GM10266 (cell line): ENCODE data around the gene KCNJ6.
"Not testable (repeated sequence)": the region's sequence is repeated elsewhere in the genome, so short reads cannot be mapped to it uniquely, and the experiment has no call there.

Source experiments
- DNase-seq: peaks from one replicate; pipeline ENCODE4 v3.0.0; 2012; ENCODE audit errors: extremely low spot score
- TF ChIP-seq, protein P1 (sequence below): IDR thresholded peaks from 2 replicates; pipeline ENCODE4 v1.5.1; 2012; ENCODE audit warnings: mild to moderate bottlenecking, low read depth; ENCODE audit not compliant: control insufficient read depth, insufficient read depth; ENCODE audit errors: missing control alignments

The KCNJ6 gene

DNA sequence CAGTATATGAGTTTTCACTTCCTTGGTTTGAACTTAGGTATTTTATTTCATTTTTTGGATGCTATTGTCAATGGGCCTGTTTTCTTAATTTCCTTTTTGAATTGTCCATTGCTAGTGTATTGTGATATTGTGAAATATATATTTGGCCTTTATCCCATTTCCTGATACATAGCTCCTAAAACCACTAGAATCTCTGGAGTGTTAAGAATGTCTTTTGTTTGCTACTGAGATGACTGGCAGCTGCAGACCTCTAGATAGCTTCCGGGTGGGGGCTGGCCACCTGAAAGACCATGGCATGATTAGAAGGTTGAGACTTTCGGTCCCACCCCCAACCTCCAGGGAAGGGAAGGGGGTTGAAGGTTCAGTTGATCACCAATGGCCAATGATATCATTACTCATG lies 245.4 kb downstream of the KCNJ6 start:
- TF ChIP-seq, protein P1, sequence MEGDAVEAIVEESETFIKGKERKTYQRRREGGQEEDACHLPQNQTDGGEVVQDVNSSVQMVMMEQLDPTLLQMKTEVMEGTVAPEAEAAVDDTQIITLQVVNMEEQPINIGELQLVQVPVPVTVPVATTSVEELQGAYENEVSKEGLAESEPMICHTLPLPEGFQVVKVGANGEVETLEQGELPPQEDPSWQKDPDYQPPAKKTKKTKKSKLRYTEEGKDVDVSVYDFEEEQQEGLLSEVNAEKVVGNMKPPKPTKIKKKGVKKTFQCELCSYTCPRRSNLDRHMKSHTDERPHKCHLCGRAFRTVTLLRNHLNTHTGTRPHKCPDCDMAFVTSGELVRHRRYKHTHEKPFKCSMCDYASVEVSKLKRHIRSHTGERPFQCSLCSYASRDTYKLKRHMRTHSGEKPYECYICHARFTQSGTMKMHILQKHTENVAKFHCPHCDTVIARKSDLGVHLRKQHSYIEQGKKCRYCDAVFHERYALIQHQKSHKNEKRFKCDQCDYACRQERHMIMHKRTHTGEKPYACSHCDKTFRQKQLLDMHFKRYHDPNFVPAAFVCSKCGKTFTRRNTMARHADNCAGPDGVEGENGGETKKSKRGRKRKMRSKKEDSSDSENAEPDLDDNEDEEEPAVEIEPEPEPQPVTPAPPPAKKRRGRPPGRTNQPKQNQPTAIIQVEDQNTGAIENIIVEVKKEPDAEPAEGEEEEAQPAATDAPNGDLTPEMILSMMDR: no peak
- DNase-seq: no peak

DNA sequence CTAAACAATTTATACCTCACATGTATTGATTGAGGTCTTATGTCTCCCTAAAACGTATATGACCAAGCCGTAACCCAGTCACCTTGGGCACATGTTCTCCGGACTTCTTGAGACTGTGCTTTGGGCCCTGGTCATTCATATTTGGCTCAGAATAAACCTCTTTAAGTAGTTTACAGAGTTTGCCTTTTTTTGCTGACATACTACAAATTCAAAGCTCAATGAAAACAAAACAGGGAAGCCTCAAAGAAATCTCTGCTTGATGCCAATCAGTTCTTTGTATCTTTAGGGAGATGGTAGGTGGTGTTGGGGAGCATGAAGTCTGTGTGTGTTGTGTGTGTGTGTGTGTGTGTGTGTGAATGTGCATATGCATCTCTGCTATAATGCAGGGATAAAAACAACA lies 247.0 kb downstream of the KCNJ6 start:
- TF ChIP-seq, protein P1: no peak
- no peak for DNase-seq

DNA sequence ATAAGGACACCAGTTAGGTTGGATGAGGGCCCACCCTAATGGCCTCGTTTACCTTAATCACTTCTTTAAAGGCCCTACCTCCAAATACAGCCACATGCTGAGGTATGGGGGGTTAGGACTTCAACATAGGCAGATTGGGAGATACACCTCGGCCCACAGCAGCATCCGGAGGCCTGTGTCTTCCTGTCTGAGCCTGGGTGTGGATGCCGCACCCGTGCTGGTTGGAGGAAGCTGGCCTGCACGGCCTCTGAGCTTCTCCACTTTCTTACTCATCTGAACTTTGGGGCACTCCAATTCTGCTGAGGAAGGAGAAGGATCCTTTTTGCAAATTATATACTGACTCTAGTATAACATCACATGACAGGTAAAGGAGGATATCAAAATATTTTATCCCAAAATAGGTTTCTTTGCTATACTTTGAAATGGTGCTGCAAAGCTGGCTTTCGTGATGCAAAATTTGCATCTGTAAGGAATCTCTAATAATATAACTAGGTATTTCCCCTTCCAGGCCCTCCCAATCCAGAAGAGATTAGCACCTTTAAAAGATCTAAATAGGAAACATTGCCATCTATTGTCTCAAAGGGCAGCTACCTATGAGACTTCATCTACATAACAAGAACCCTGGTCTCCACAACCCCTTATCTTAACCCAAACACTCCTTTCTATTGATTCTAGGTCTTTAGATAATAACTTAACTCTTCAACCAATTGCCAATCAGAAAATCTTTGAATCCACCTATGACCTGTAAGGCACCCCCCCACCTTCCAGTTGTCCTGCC lies 247.6 kb downstream of the KCNJ6 start:
- TF ChIP-seq, protein P1: no peak
- no peak for DNase-seq

DNA sequence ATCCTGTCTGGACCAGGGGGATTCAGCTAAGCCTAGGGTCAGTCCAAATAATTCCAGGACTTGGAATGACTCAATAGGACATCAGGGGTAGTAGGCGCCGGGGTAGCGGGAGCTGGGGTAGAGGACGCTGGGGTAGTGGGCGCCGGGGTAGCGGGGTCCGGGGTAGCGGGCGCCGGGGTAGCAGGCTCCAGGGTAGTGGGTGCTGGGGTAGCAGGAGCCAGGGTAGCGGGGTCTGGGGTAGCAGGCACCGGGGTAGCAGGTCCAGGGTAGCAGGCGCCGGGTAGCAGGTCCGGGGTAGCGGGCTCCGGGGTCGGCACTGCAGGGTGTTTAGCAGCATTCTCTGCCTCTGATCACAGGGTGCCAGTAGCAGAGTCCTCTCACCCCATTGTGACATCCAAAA lies 248.9 kb downstream of the KCNJ6 start:
- TF ChIP-seq, protein P1: no peak
- DNase-seq: no peak

DNA sequence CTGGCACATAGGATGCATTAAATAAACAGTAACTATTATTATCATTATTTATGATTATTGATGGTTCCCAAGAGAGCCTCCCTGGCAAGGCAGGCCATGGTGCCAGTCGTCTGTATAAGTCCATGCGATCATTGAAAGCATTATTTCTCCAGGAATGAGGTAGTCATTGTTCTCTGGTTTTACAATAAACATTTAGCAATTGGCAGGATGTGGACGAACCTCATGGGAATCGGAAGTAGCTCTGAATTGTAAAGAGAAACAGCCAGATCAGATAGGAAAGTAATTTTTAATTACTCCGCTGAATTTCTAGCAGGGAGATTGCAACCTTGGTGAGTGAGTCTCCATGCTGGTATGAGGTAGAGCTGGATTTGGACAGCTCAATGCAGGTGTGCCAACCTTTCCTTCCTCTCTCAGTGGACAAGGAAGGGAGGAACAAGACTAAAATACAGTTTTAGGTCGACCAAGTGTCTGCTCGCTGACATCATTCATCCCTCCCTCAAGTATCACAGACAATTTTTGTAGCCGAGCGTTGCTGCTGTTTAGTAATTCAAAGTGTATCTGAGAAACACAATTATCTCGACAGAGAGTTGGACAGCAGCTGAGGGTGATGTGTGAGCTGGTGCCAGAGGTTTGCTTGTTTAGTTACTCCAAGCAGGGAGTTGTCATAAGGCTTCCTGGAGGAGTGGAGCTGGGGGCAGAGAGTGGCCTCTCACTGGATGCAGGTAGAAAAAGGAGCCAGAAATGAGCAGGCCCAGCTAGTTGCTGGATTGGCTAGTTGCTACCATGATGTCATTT lies 250.8 kb downstream of the KCNJ6 start:
- no peak for DNase-seq
- TF ChIP-seq, protein P1: no peak

DNA sequence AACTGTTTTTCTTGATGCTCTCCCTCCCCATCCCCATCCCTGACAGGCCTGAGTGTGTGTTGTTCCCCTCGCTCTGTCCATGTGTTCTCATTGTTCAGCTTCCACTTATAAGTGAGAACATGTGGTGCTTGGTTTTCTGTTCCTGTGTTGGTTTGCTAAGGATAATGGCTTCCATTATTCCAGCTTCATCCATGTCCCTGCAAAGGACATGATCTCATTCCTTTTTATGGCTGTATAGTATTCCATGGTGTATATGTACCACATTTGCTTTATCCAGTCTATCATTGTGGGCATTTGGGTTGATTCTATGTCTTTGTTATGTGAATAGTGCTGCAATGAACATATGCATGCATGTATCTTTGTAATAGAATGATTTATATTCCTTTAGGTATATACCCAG lies 254.0 kb downstream of the KCNJ6 start:
- DNase-seq: not testable (repeated sequence)

DNA sequence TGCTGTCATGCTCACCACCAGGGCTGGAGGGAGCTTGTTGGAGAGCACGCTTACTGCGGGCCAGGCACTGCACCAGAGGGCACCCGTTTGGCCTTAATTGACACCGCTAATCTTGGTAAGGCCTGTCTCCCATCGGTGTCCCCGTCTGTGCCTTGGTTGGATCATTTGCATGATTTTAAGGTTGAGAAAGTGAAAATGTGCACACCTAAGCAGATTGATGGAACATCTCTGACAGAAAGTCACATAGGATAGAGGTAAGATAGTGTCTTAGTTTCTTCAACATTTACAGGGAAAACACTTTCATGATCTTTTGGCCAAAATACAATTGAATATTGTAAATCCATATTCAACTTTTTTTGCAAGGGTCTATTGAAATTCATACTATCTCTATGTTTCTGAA lies 255.5 kb downstream of the KCNJ6 start:
- DNase-seq: no peak
- TF ChIP-seq, protein P1: no peak
